Adrenal gland (tissue), 5 donors: Measurements from ENCODE around the gene NAIF1.

Source experiments
- CTCF ChIP-seq, 6 experiments: fragments of 450-650 bp in 4 of 6; fragments of 200-600 bp in 2 of 6; sonication (generic) in 1 of 6; IDR thresholded peaks; 1 replicate in 5 of 6; 2 replicates in 1 of 6; pipeline versions ENCODE4 v1.5.1 to v1.8.0; 2016 to 2021; ENCODE audit warnings: antibody characterized with exemption in 6 of 6, mild to moderate bottlenecking in 2 of 6, moderate library complexity in 1 of 6
- POLR2A ChIP-seq, 2 donors: fragments of 450-650 bp; IDR thresholded peaks; one replicate each; pipeline ENCODE4 v1.6.1; 2017; ENCODE audit warnings: antibody characterized with exemption in 2 of 2, mild to moderate bottlenecking in 2 of 2, moderate library complexity in 1 of 2
- donor health status: DM: no; HTN: no; CAD: no.

GRCh38 chr9:128025736-128026135 lies 41.4 kb downstream of the NAIF1 start:
- no peak for TF ChIP-seq CTCF (IDR thresholded peaks at IDR 0.05)
- TF ChIP-seq POLR2A (IDR thresholded peaks at IDR 0.05): no peak
